Immature natural killer cell (primary cell): ENCODE data around the gene USE1. TPM values are rescaled to one million over a fixed set of nuclear protein-coding genes. Genes with fewer than 3 reads are reported as not detected.
"Not testable (repeated sequence)": the region's sequence is repeated elsewhere in the genome, so short reads cannot be mapped to it uniquely, and the experiment has no call there.

ENCODE experiments used
- DNase-seq, 3 donors: peaks; one replicate each; pipeline ENCODE4 v3.0.0; 2022; ENCODE audit warnings: mixed read lengths in 1 of 3
- H3K27ac Mint-ChIP-seq, 6 donors: one replicate each; pipeline ENCODE4 v1.8.0; 2020; ENCODE audit warnings: mixed read lengths in 6 of 6, mild to moderate bottlenecking in 5 of 6, inconsistent platforms in 4 of 6, moderate library complexity in 3 of 6
- H3K27me3 Mint-ChIP-seq, 3 donors: one replicate each; pipeline ENCODE4 v1.8.0; 2020 to 2021; ENCODE audit warnings: low read depth in 3 of 3, mild to moderate bottlenecking in 3 of 3, mixed read lengths in 3 of 3, moderate library complexity in 3 of 3, inconsistent platforms in 1 of 3
- H3K36me3 Mint-ChIP-seq, 3 donors: one replicate each; pipeline ENCODE4 v1.8.0; 2020; ENCODE audit warnings: mixed read lengths in 3 of 3, inconsistent platforms in 2 of 3, mild to moderate bottlenecking in 2 of 3
- H3K4me1 Mint-ChIP-seq, 2 donors: one replicate each; pipeline ENCODE4 v1.8.0; 2020; ENCODE audit warnings: inconsistent platforms in 2 of 2, mild to moderate bottlenecking in 2 of 2, mixed read lengths in 2 of 2, moderate library complexity in 1 of 2
- H3K4me3 Mint-ChIP-seq, 5 donors: one replicate each; pipeline ENCODE4 v1.8.0; 2020; ENCODE audit warnings: mild to moderate bottlenecking in 5 of 5, mixed read lengths in 5 of 5, inconsistent platforms in 3 of 5, moderate library complexity in 3 of 5
- H3K9me3 Mint-ChIP-seq, 6 donors: one replicate each; pipeline ENCODE4 v1.8.0; 2020; ENCODE audit warnings: mild to moderate bottlenecking in 6 of 6, mixed read lengths in 6 of 6, inconsistent platforms in 4 of 6, moderate library complexity in 3 of 6
- polyA plus RNA-seq, 3 donors: library from polyadenylated mRNA; unstranded; fragments of 300-500 nt; fragmentation: Illumina TruSeq; gene quantifications; one replicate each; pipeline ENCODE4 v1.2.3, GENCODE V29; 2021

The USE1 gene
- 10 to 100 TPM; 35.4 to 42.0 (median 38.8) TPM for polyA plus RNA-seq

GRCh38 chr19:17215127-17215971 lies at the start of gene USE1:
Gene USE1 (plus strand): TSS chr19:17215357. CDS start chr19:17215406, 49 bp downstream.
- no peaks in the 10 kb centered on the region for H3K9me3 Mint-ChIP-seq
- DNase-seq = peak; percentile 88
- peak within 1 kb of the TSS; percentile 81 to 97 (median 96) for H3K4me3 Mint-ChIP-seq
- peak within 1 kb of the TSS; percentile 94 to 99 (median 98) for H3K27ac Mint-ChIP-seq
- peaks cover 12 to 14% of the 10 kb centered on the region in 2 donors for H3K4me1 Mint-ChIP-seq
- peaks cover 3 to 6% (median 5%) of the 10 kb centered on the region in 3 donors for H3K27me3 Mint-ChIP-seq
- H3K36me3 Mint-ChIP-seq = peaks cover 20 to 27% (median 24%) of the 10 kb centered on the region in 3 donors

GRCh38 chr19:17165715-17166114 lies 49.4 kb upstream of the USE1 start:
- H3K36me3 Mint-ChIP-seq = peaks cover 29 to 46% (median 37%) of the 10 kb centered on the region in 3 donors

GRCh38 chr19:17170538-17171297 lies 44.4 kb upstream of the USE1 start:
- Mint-ChIP-seq H3K4me1 (no peaks in the 10 kb centered on the region), H3K4me3 (no peak overlapping the region), H3K36me3 (peaks cover 11 to 29% (median 17%) of the 10 kb centered on the region in 3 donors), H3K27me3 (peaks cover 2 to 7% (median 7%) of the 10 kb centered on the region in 3 donors), H3K9me3 (no peaks in the 10 kb centered on the region), H3K27ac (peak overlapping the region in 3 of 6 donors; percentile 23 to 46 (median 25))
- no peak for DNase-seq

More at GRCh38 chr19:17165715-17166114, 49.4 kb upstream of the USE1 start:
- peaks cover 0 to 6% of the 10 kb centered on the region in 2 donors for H3K4me1 Mint-ChIP-seq
- H3K4me3 Mint-ChIP-seq = no peak overlapping the region
- H3K9me3 Mint-ChIP-seq = no peaks in the 10 kb centered on the region
- peaks cover 0 to 8% (median 0%) of the 10 kb centered on the region in 3 donors for H3K27me3 Mint-ChIP-seq
- no peak overlapping the region for H3K27ac Mint-ChIP-seq
- no peak for DNase-seq

- peaks cover 11 to 28% (median 16%) of the 10 kb centered on the region in 3 donors for H3K36me3 Mint-ChIP-seq
- H3K27ac Mint-ChIP-seq = peak overlapping the region in 1 of 6 donors; percentile 12
- H3K27me3 Mint-ChIP-seq = peaks cover 2 to 7% (median 7%) of the 10 kb centered on the region in 3 donors
- no peak for DNase-seq
- H3K9me3 Mint-ChIP-seq = no peaks in the 10 kb centered on the region
- no peaks in the 10 kb centered on the region for H3K4me1 Mint-ChIP-seq
- H3K4me3 Mint-ChIP-seq = no peak overlapping the region
These were observed 43.3 kb upstream of the USE1 start for GRCh38 chr19:17171874-17172273.

GRCh38 chr19:17172624-17173345 lies 42.4 kb upstream of the USE1 start:
- peaks cover 2 to 7% (median 7%) of the 10 kb centered on the region in 3 donors for H3K27me3 Mint-ChIP-seq
- peaks cover 8 to 32% (median 14%) of the 10 kb centered on the region in 3 donors for H3K36me3 Mint-ChIP-seq
- no peak overlapping the region for H3K27ac Mint-ChIP-seq

GRCh38 chr19:17178291-17178690 lies 36.9 kb upstream of the USE1 start:
- DNase-seq = no peak
- Mint-ChIP-seq H3K36me3 (peaks cover 4 to 16% (median 5%) of the 10 kb centered on the region in 3 donors), H3K4me1 (peaks cover 5 to 6% of the 10 kb centered on the region in 2 donors), H3K9me3 (no peaks in the 10 kb centered on the region), H3K27ac (no peak overlapping the region), H3K4me3 (no peak overlapping the region), H3K27me3 (peaks cover 0 to 6% (median 2%) of the 10 kb centered on the region in 3 donors)

More at GRCh38 chr19:17172624-17173345, 42.4 kb upstream of the USE1 start:
- H3K4me1 Mint-ChIP-seq = no peaks in the 10 kb centered on the region
- no peaks in the 10 kb centered on the region for H3K9me3 Mint-ChIP-seq
- no peak for DNase-seq
- no peak overlapping the region for H3K4me3 Mint-ChIP-seq

- no peak for DNase-seq
- H3K36me3 Mint-ChIP-seq = peaks cover 3 to 20% (median 9%) of the 10 kb centered on the region in 3 donors
- peaks cover 33 to 34% of the 10 kb centered on the region in 2 donors for H3K4me1 Mint-ChIP-seq
- H3K27ac Mint-ChIP-seq = no peak overlapping the region
- no peak overlapping the region for H3K4me3 Mint-ChIP-seq
- H3K9me3 Mint-ChIP-seq = no peaks in the 10 kb centered on the region
- H3K27me3 Mint-ChIP-seq = peaks cover 6 to 18% (median 7%) of the 10 kb centered on the region in 3 donors
These were observed 34.0 kb upstream of the USE1 start for GRCh38 chr19:17180997-17181702.

- no peaks in the 10 kb centered on the region for H3K9me3 Mint-ChIP-seq
- peak; percentile 43 to 62 (median 59) for DNase-seq
- H3K27me3 Mint-ChIP-seq = peaks cover 6 to 18% (median 10%) of the 10 kb centered on the region in 3 donors
- peaks cover 33 to 37% of the 10 kb centered on the region in 2 donors for H3K4me1 Mint-ChIP-seq
- H3K27ac Mint-ChIP-seq = peak overlapping the region; percentile 96 to 99 (median 96)
- peak overlapping the region; percentile 88 to 96 (median 95) for H3K4me3 Mint-ChIP-seq
- peaks cover 0 to 23% (median 4%) of the 10 kb centered on the region in 3 donors for H3K36me3 Mint-ChIP-seq
These were observed 31.8 kb upstream of the USE1 start for GRCh38 chr19:17183271-17183761.

GRCh38 chr19:17183858-17184321 lies 31.3 kb upstream of the USE1 start:
- Mint-ChIP-seq H3K36me3 (peaks cover 0 to 26% (median 7%) of the 10 kb centered on the region in 3 donors), H3K27me3 (peaks cover 6 to 18% (median 10%) of the 10 kb centered on the region in 3 donors), H3K27ac (peak overlapping the region; percentile 96 to 99 (median 96)), H3K9me3 (no peaks in the 10 kb centered on the region), H3K4me1 (peaks cover 33 to 37% of the 10 kb centered on the region in 2 donors), H3K4me3 (peak overlapping the region; percentile 88 to 96 (median 95))
- DNase-seq = no peak

- H3K9me3 Mint-ChIP-seq = no peaks in the 10 kb centered on the region
- peaks cover 33 to 37% of the 10 kb centered on the region in 2 donors for H3K4me1 Mint-ChIP-seq
- H3K4me3 Mint-ChIP-seq = peak overlapping the region; percentile 88 to 96 (median 95)
- H3K36me3 Mint-ChIP-seq = peaks cover 0 to 30% (median 7%) of the 10 kb centered on the region in 3 donors
- peaks cover 6 to 22% (median 10%) of the 10 kb centered on the region in 3 donors for H3K27me3 Mint-ChIP-seq
- peak overlapping the region; percentile 96 to 99 (median 96) for H3K27ac Mint-ChIP-seq
- DNase-seq = peak; percentile 73 to 83 (median 83)
These were observed 30.8 kb upstream of the USE1 start for GRCh38 chr19:17184371-17184841.

GRCh38 chr19:17185590-17185989 lies 29.6 kb upstream of the USE1 start:
- Mint-ChIP-seq H3K36me3 (peaks cover 0 to 32% (median 7%) of the 10 kb centered on the region in 3 donors), H3K27ac (peak overlapping the region in 5 of 6 donors; percentile 45 to 96 (median 57)), H3K4me3 (peak overlapping the region; percentile 59 to 90 (median 70))

GRCh38 chr19:17191736-17192135 lies 23.4 kb upstream of the USE1 start:
- H3K4me3 Mint-ChIP-seq, H3K4me1 Mint-ChIP-seq, H3K27ac Mint-ChIP-seq, H3K27me3 Mint-ChIP-seq, DNase-seq, H3K9me3 Mint-ChIP-seq: not testable (repeated sequence)
- H3K36me3 Mint-ChIP-seq = peaks cover 17 to 42% (median 19%) of the 10 kb centered on the region in 3 donors

More at GRCh38 chr19:17185590-17185989, 29.6 kb upstream of the USE1 start:
- peaks cover 33 to 37% of the 10 kb centered on the region in 2 donors for H3K4me1 Mint-ChIP-seq
- H3K27me3 Mint-ChIP-seq = peaks cover 6 to 22% (median 10%) of the 10 kb centered on the region in 3 donors
- H3K9me3 Mint-ChIP-seq = no peaks in the 10 kb centered on the region
- peak; percentile 10 to 24 (median 22) for DNase-seq
